ENCODE data around the gene UFD1. TPM values are rescaled to one million over a fixed set of nuclear protein-coding genes. Genes with fewer than 3 reads are reported as not detected.
A peak's percentile ranks its signal among the peaks of the same experiment; 100 is the strongest.

The UFD1 gene
- total and polyA plus RNA-seq, 2 of the 13 experiments (the other 11 are each of a cell fraction or from before 2014, with no cell fraction given), result 47.9 to 51.1 TPM

GRCh38 chr22:19432133-19432851 lies 46.7 kb downstream of the UFD1 start, which contains the start of gene MRPL40 (continued):
- TF ChIP-seq MAZ (IDR thresholded peaks at IDR 0.05; ENCODE audit: borderline replicate concordance, low read depth, low read length) (peak; percentile 90), MAZ (CRISPR knock-in tag; IDR thresholded peaks at IDR 0.05; ENCODE audit: low read depth) (peak; percentile 98), AHDC1 (CRISPR knock-in tag; IDR thresholded peaks at IDR 0.05; ENCODE audit: borderline replicate concordance) (no peak), FOXK2 (IDR thresholded peaks at IDR 0.05) (no peak), RBAK (CRISPR knock-in tag; IDR thresholded peaks at IDR 0.05) (no peak), HDAC2 (CRISPR knock-in tag; IDR thresholded peaks at IDR 0.05) (peak; percentile 98), IRF9 (CRISPR knock-in tag; IDR thresholded peaks at IDR 0.05; ENCODE audit: borderline replicate concordance) (peak; percentile 82; the same call in 1 of the 2 replicates), GATA4 (IDR thresholded peaks at IDR 0.05; ENCODE audit: borderline replicate concordance, low read depth) (peak; percentile 42; the same call in 1 of the 2 replicates), SOX13 (IDR thresholded peaks at IDR 0.05) (0 out of 2 replicates have a peak, but pooled peaks have one; percentile 11), SOX13 (CRISPR knock-in tag; conservative IDR thresholded peaks at IDR 0.05 in 1 of 2, IDR thresholded peaks at IDR 0.05 in 1 of 2) (peak in 1 of 2 experiments; percentile 79; a peak in 2 of 4 replicates), KDM5B (CRISPR knock-in tag; IDR thresholded peaks at IDR 0.05; ENCODE audit: borderline replicate concordance) (peak; percentile 85; the same call in 1 of the 2 replicates), ZNF496 (CRISPR knock-in tag; IDR thresholded peaks at IDR 0.05; ENCODE audit: insufficient replicate concordance) (no peak), ZNF740 (CRISPR knock-in tag; IDR thresholded peaks at IDR 0.05) (peak; percentile 88), SIN3B (IDR thresholded peaks at IDR 0.05; ENCODE audit: low read length) (peak; percentile 86), ARNT2 (CRISPR knock-in tag; IDR thresholded peaks at IDR 0.05; ENCODE audit: low read depth) (peak; percentile 94; the same call in 1 of the 2 replicates), ZNF383 (CRISPR knock-in tag; IDR thresholded peaks at IDR 0.05; ENCODE audit: borderline replicate concordance) (peak; percentile 60; the same call in 1 of the 2 replicates), E2F2 (CRISPR knock-in tag; IDR thresholded peaks at IDR 0.05; ENCODE audit: borderline replicate concordance) (no peak; the same call in 1 of the 2 replicates), RCOR2 (CRISPR knock-in tag; IDR thresholded peaks at IDR 0.05) (peak; percentile 38; the same call in 1 of the 2 replicates), ZNF274 (CRISPR knock-in tag; IDR thresholded peaks at IDR 0.05) (peak; percentile 97), REPIN1 (CRISPR knock-in tag; IDR thresholded peaks at IDR 0.05; ENCODE audit: borderline replicate concordance, low read depth) (peak; percentile 99), KDM3A (CRISPR knock-in tag; IDR thresholded peaks at IDR 0.05; ENCODE audit: low read depth) (peak; percentile 99), CENPX (CRISPR knock-in tag; IDR thresholded peaks at IDR 0.05) (no peak)

Measured in HepG2 (cell line).